ENCODE results near the gene DTWD2.
"Not testable (repeated sequence)": the region's sequence is repeated elsewhere in the genome, so short reads cannot be mapped to it uniquely, and the experiment has no call there.

The DTWD2 gene

DNA sequence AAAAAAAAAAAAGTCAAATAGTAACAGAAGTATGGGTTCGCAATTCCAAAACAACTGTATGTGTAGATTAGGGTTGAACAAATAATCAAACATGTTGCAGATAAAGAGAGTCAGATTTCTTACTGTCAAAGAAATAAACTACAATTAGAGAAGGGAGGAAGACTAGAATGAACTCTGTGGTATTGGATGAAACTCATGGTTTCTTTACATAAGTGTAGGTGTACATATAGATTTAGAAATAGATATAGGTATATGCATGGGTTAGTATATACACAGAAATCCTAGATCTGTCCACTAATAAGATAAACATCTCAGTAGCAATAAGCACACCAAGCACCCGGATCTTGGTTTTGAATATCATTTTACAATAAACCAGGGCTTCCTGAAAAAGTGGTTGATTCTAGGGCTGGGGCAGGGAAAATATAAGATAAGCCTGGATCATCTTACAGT, 21.3 kb downstream of the DTWD2 start:
- peaks cover 5% of the 10 kb centered on the region for H3K4me1 ChIP-seq (ENCODE audit: control insufficient read depth, low read depth, low read length)
- H2AK5ac ChIP-seq (ENCODE audit: low read length), result no peak overlapping the region
- H3K79me2 ChIP-seq (ENCODE audit: control insufficient read depth, insufficient read depth, low read length), result no peaks in the 10 kb centered on the region
- no peak overlapping the region for H3K4me2 ChIP-seq (ENCODE audit: low read length)
- H4K5ac ChIP-seq (ENCODE audit: low read length), result no peak overlapping the region
- H3K9ac ChIP-seq (ENCODE audit: low read length), result no peak overlapping the region
- no peak overlapping the region for H3K4me3 ChIP-seq (ENCODE audit: low read length)
- no peak overlapping the region for H2BK5ac ChIP-seq (ENCODE audit: low read length)
- no peaks in the 10 kb centered on the region for H3K27me3 ChIP-seq (ENCODE audit: insufficient read depth, low read length, poor library complexity)
- no peak overlapping the region for H3K56ac ChIP-seq (ENCODE audit: low read length)
- no peak for DNase-seq
- no peak overlapping the region for H3K18ac ChIP-seq (ENCODE audit: low read length)
- H3K4ac ChIP-seq (ENCODE audit: low read depth, low read length), result no peak overlapping the region
- no CpG with 5 or more reads among the region's 2 CpGs for WGBS (ENCODE audit: extremely low coverage, insufficient coverage, low lambda C conversion rate)
- no peaks in the 10 kb centered on the region for H3K79me1 ChIP-seq (ENCODE audit: low read length)
- no peaks in the 10 kb centered on the region for H3K36me3 ChIP-seq (ENCODE audit: control insufficient read depth, insufficient read depth, low read length)
- H3K23ac ChIP-seq (ENCODE audit: low read length), result no peak overlapping the region
- H2BK15ac ChIP-seq (replicated peaks; ENCODE audit: low read depth), result no peak overlapping the region
- no peak overlapping the region for H4K8ac ChIP-seq (ENCODE audit: low read depth, low read length)
- H2BK120ac ChIP-seq (ENCODE audit: low read depth, low read length), result no peak overlapping the region
- H3K27ac ChIP-seq (ENCODE audit: low read depth, low read length), result no peak overlapping the region

DNA sequence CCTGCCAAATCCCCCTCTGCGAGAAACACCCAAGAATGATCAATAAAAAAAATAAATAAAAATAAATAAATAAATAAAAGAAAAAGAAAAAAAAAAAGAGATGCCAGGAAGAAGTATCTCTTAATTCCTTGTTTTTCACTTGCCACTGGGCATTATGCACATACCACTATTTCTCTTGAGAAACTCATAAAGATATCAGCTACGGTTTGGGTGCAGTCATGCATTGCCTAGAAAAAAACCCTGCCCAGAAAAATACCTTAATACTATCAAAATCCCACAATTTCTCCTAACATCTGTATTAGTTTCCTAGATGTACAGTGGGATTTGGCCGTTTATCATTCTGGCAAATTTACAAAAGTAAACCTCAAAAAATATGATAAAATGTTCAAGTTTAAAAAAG, 22.5 kb downstream of the DTWD2 start:
- H3K4ac ChIP-seq (ENCODE audit: low read depth, low read length), result no peak overlapping the region
- H3K27me3 ChIP-seq (ENCODE audit: insufficient read depth, low read length, poor library complexity), result no peaks in the 10 kb centered on the region
- H3K9ac ChIP-seq (ENCODE audit: low read length), result no peak overlapping the region
- H2BK15ac ChIP-seq (replicated peaks; ENCODE audit: low read depth), result no peak overlapping the region
- no peaks in the 10 kb centered on the region for H3K79me1 ChIP-seq (ENCODE audit: low read length)
- WGBS (ENCODE audit: extremely low coverage, insufficient coverage, low lambda C conversion rate), result no CpG with 5 or more reads among the region's 3 CpGs
- no peak overlapping the region for H2BK120ac ChIP-seq (ENCODE audit: low read depth, low read length)
- H3K27ac ChIP-seq (ENCODE audit: low read depth, low read length), result no peak overlapping the region
- H3K4me3 ChIP-seq (ENCODE audit: low read length), result no peak overlapping the region
- no peak overlapping the region for H2AK5ac ChIP-seq (ENCODE audit: low read length)
- H3K4me2 ChIP-seq (ENCODE audit: low read length), result no peak overlapping the region
- H4K8ac ChIP-seq (ENCODE audit: low read depth, low read length), result no peak overlapping the region
- no peaks in the 10 kb centered on the region for H3K79me2 ChIP-seq (ENCODE audit: control insufficient read depth, insufficient read depth, low read length)
- H4K5ac ChIP-seq (ENCODE audit: low read length), result no peak overlapping the region
- no peak overlapping the region for H2BK5ac ChIP-seq (ENCODE audit: low read length)
- no peak overlapping the region for H3K18ac ChIP-seq (ENCODE audit: low read length)
- DNase-seq, result no peak
- H3K36me3 ChIP-seq (ENCODE audit: control insufficient read depth, insufficient read depth, low read length), result no peaks in the 10 kb centered on the region
- no peak overlapping the region for H3K56ac ChIP-seq (ENCODE audit: low read length)
- H3K4me1 ChIP-seq (ENCODE audit: control insufficient read depth, low read depth, low read length), result peaks cover 5% of the 10 kb centered on the region
- no peak overlapping the region for H3K23ac ChIP-seq (ENCODE audit: low read length)

DNA sequence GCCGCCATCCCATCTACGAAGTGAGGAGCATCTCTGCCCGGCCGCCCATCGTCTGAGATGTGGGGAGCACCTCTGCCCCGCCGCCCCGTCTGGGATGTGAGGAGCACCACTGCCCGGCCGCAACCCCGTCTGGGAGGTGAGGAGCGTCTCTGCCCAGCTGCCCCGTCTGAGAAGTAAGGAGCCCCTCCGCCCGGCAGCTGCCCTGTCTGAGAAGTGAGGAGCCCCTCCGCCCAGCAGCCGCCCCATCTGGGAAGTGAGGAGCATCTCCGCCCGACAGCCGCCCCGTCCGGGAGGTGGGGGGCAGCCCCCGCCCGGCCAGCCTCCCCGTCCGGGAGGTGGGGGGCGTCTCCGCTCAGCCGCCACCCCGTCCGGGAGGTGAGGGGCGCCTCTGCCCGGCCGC, 23.4 kb downstream of the DTWD2 start:
- H4K8ac ChIP-seq (ENCODE audit: low read depth, low read length); H3K79me2 ChIP-seq (ENCODE audit: control insufficient read depth, insufficient read depth, low read length); H3K9ac ChIP-seq (ENCODE audit: low read length); H2BK15ac ChIP-seq (replicated peaks; ENCODE audit: low read depth); H3K4me2 ChIP-seq (ENCODE audit: low read length); H3K56ac ChIP-seq (ENCODE audit: low read length); H3K4me1 ChIP-seq (ENCODE audit: control insufficient read depth, low read depth, low read length); H2BK120ac ChIP-seq (ENCODE audit: low read depth, low read length); H3K79me1 ChIP-seq (ENCODE audit: low read length); H3K27ac ChIP-seq (ENCODE audit: low read depth, low read length); H2AK5ac ChIP-seq (ENCODE audit: low read length); H3K4me3 ChIP-seq (ENCODE audit: low read length); H3K4ac ChIP-seq (ENCODE audit: low read depth, low read length); H3K36me3 ChIP-seq (ENCODE audit: control insufficient read depth, insufficient read depth, low read length); H3K23ac ChIP-seq (ENCODE audit: low read length); DNase-seq; H3K18ac ChIP-seq (ENCODE audit: low read length); H3K27me3 ChIP-seq (ENCODE audit: insufficient read depth, low read length, poor library complexity); H4K5ac ChIP-seq (ENCODE audit: low read length); H2BK5ac ChIP-seq (ENCODE audit: low read length): not testable (repeated sequence)
- WGBS (ENCODE audit: extremely low coverage, insufficient coverage, low lambda C conversion rate), result no CpG with 5 or more reads among the region's 34 CpGs

DNA sequence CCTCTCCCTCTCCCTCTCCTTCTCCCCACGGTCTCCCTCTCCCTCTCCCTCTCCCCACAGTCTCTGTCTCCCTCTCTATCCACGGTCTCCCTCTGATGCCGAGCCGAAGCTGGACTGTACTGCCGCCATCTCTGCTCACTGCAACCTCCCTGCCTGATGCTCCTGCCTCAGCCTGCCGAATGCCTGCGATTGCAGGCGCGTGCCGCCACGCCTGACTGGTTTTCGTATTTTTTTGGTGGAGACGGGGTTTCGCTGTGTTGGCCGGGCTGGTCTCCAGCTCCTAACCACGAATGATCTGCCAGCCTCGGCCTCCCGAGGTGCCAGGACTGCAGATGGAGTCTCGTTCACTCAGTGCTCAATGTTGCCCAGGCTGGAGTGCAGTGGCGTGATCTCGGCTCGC, 24.0 kb downstream of the DTWD2 start:
- H3K56ac ChIP-seq (ENCODE audit: low read length); H3K79me2 ChIP-seq (ENCODE audit: control insufficient read depth, insufficient read depth, low read length); H3K4me2 ChIP-seq (ENCODE audit: low read length); H3K36me3 ChIP-seq (ENCODE audit: control insufficient read depth, insufficient read depth, low read length); H2BK120ac ChIP-seq (ENCODE audit: low read depth, low read length); H3K9ac ChIP-seq (ENCODE audit: low read length); H3K79me1 ChIP-seq (ENCODE audit: low read length); H3K4me3 ChIP-seq (ENCODE audit: low read length); H2BK5ac ChIP-seq (ENCODE audit: low read length); H4K8ac ChIP-seq (ENCODE audit: low read depth, low read length); H3K23ac ChIP-seq (ENCODE audit: low read length); DNase-seq; H3K18ac ChIP-seq (ENCODE audit: low read length); H2AK5ac ChIP-seq (ENCODE audit: low read length); H3K4me1 ChIP-seq (ENCODE audit: control insufficient read depth, low read depth, low read length); H3K4ac ChIP-seq (ENCODE audit: low read depth, low read length); H3K27me3 ChIP-seq (ENCODE audit: insufficient read depth, low read length, poor library complexity); H3K27ac ChIP-seq (ENCODE audit: low read depth, low read length); H4K5ac ChIP-seq (ENCODE audit: low read length); H2BK15ac ChIP-seq (replicated peaks; ENCODE audit: low read depth): not testable (repeated sequence)
- no CpG with 5 or more reads among the region's 22 CpGs for WGBS (ENCODE audit: extremely low coverage, insufficient coverage, low lambda C conversion rate)

DNA sequence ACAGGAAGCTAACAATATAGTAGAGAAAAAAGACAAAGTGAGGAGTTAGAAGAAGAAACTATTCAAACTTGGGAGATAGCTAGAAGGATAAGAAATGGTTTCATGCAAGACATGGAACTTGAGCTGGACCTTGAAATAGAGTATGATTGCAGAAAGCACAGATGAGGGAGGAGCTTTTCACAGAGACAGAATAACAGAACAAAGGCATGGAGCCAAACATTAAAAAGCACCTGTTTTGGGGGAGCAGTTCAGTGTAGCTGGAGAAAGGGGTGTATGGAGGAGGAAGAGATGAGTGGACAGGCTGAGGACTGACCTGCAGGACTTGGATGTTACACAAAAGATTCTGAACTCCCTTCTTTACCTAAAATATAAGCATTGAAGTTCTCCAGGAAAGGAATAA, 25.2 kb downstream of the DTWD2 start:
- no peak for DNase-seq
- Histone ChIP-seq H3K23ac (ENCODE audit: low read length) (no peak overlapping the region), H3K79me2 (ENCODE audit: control insufficient read depth, insufficient read depth, low read length) (no peaks in the 10 kb centered on the region), H2BK15ac (replicated peaks; ENCODE audit: low read depth) (no peak overlapping the region), H3K18ac (ENCODE audit: low read length) (no peak overlapping the region), H3K36me3 (ENCODE audit: control insufficient read depth, insufficient read depth, low read length) (no peaks in the 10 kb centered on the region), H3K56ac (ENCODE audit: low read length) (no peak overlapping the region), H2AK5ac (ENCODE audit: low read length) (no peak overlapping the region), H3K79me1 (ENCODE audit: low read length) (no peaks in the 10 kb centered on the region), H3K4me3 (ENCODE audit: low read length) (no peak overlapping the region), H3K9ac (ENCODE audit: low read length) (no peak overlapping the region), H3K27ac (ENCODE audit: low read depth, low read length) (no peak overlapping the region), H2BK5ac (ENCODE audit: low read length) (no peak overlapping the region), H2BK120ac (ENCODE audit: low read depth, low read length) (no peak overlapping the region), H3K27me3 (ENCODE audit: insufficient read depth, low read length, poor library complexity) (no peaks in the 10 kb centered on the region), H3K4ac (ENCODE audit: low read depth, low read length) (no peak overlapping the region), H3K4me1 (ENCODE audit: control insufficient read depth, low read depth, low read length) (no peaks in the 10 kb centered on the region), H3K4me2 (ENCODE audit: low read length) (no peak overlapping the region), H4K8ac (ENCODE audit: low read depth, low read length) (no peak overlapping the region), H4K5ac (ENCODE audit: low read length) (no peak overlapping the region)

DNA sequence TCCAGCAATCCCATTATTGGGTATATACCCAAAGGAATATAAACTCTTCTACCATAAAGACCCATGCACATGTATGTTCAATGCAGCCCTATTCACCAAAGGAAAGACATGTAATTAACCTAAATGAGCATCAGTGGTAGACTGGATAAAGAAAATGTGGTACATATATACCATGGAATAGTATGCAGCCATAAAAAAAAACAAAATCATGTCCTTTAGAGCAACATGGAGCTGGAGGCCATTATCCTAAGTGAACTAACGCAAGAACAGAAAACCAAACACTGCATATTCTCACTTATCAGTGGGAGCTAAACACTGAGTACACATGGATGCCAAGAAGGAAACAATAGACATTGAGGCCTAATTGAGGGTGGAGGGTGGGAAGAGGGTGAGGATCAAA, 27.8 kb downstream of the DTWD2 start:
- Histone ChIP-seq H3K4me1 (ENCODE audit: control insufficient read depth, low read depth, low read length) (no peaks in the 10 kb centered on the region), H3K79me2 (ENCODE audit: control insufficient read depth, insufficient read depth, low read length) (no peaks in the 10 kb centered on the region), H3K23ac (ENCODE audit: low read length) (no peak overlapping the region), H2BK15ac (replicated peaks; ENCODE audit: low read depth) (no peak overlapping the region), H3K4ac (ENCODE audit: low read depth, low read length) (no peak overlapping the region), H3K18ac (ENCODE audit: low read length) (no peak overlapping the region), H3K56ac (ENCODE audit: low read length) (no peak overlapping the region), H3K27ac (ENCODE audit: low read depth, low read length) (no peak overlapping the region), H3K27me3 (ENCODE audit: insufficient read depth, low read length, poor library complexity) (no peaks in the 10 kb centered on the region), H4K8ac (ENCODE audit: low read depth, low read length) (no peak overlapping the region), H3K36me3 (ENCODE audit: control insufficient read depth, insufficient read depth, low read length) (no peaks in the 10 kb centered on the region), H3K4me3 (ENCODE audit: low read length) (no peak overlapping the region), H3K9ac (ENCODE audit: low read length) (no peak overlapping the region), H2AK5ac (ENCODE audit: low read length) (no peak overlapping the region), H2BK120ac (ENCODE audit: low read depth, low read length) (no peak overlapping the region), H3K79me1 (ENCODE audit: low read length) (no peaks in the 10 kb centered on the region), H4K5ac (ENCODE audit: low read length) (no peak overlapping the region), H3K4me2 (ENCODE audit: low read length) (no peak overlapping the region), H2BK5ac (ENCODE audit: low read length) (no peak overlapping the region)
- DNase-seq, result no peak
- no CpG with 5 or more reads among the region's 1 CpG for WGBS (ENCODE audit: extremely low coverage, insufficient coverage, low lambda C conversion rate)

All from mesendoderm (in vitro differentiated cells).